Transverse colon (tissue), 4 donors: ENCODE results near the gene KRTAP4-6. TPM values are rescaled to one million over a fixed set of nuclear protein-coding genes. Genes with fewer than 3 reads are reported as not detected.
"Not testable (repeated sequence)": the region's sequence is repeated elsewhere in the genome, so short reads cannot be mapped to it uniquely, and the experiment has no call there.

Source experiments
- DNase-seq: peaks from one replicate; pipeline ENCODE4 v3.0.0-alpha.2; 2019
- H3K27ac ChIP-seq, 4 donors: fragments of 200-600 bp; sonication (generic); 2 replicates each; pipeline ENCODE4 v1.5.1; 2016 to 2018; ENCODE audit warnings: inconsistent platforms in 4 of 4
- H3K27me3 ChIP-seq: fragments of 200-600 bp; sonication (generic); 2 replicates; pipeline ENCODE4 v1.5.1; 2017; ENCODE audit warnings: inconsistent platforms
- H3K36me3 ChIP-seq, 4 donors: fragments of 200-600 bp; sonication (generic); 2 replicates each; pipeline ENCODE4 v1.5.1; 2017 to 2019; ENCODE audit warnings: inconsistent platforms in 4 of 4
- H3K4me1 ChIP-seq, 4 donors: fragments of 200-600 bp; sonication (generic); 2 replicates each; pipeline ENCODE4 v1.5.1; 2017 to 2020; ENCODE audit warnings: inconsistent platforms in 4 of 4
- H3K4me3 ChIP-seq, 4 donors: fragments of 200-600 bp; sonication (generic); 1 replicate in 1 of 4; 2 replicates in 3 of 4; pipeline versions ENCODE4 v1.5.1 to v1.6.1; 2017 to 2019; ENCODE audit warnings: inconsistent platforms in 4 of 4
- H3K9me3 ChIP-seq, 2 donors: fragments of 200-600 bp; sonication (generic); 2 replicates each; pipeline ENCODE4 v1.5.1; 2017 to 2019; ENCODE audit warnings: inconsistent platforms in 2 of 2
- EP300 ChIP-seq: sonication (generic); formaldehyde crosslinking; IDR thresholded peaks from one replicate; pipeline ENCODE4 v1.6.1; 2017; ENCODE audit warnings: antibody characterized with exemption, low read depth
- POLR2A ChIP-seq: fragments of 450-650 bp; IDR thresholded peaks from one replicate; pipeline ENCODE4 v1.6.1; 2016; ENCODE audit warnings: antibody characterized with exemption, mild to moderate bottlenecking, moderate library complexity
- POLR2AphosphoS5 ChIP-seq, 3 donors: sonication (generic); formaldehyde crosslinking; IDR thresholded peaks; one replicate each; pipeline ENCODE4 v1.6.1; 2016; ENCODE audit warnings: antibody characterized with exemption in 3 of 3
- WGBS, 2 donors: methylation state at CpG; one replicate each; pipeline ENCODE4 v1.1.5; 2018; ENCODE audit warnings: low coverage in 1 of 2; 5-methylcytosine and 5-hydroxymethylcytosine counted together
- in situ Hi-C, 4 donors: fragments of 200-750 bp; cut with MboI; loops; one replicate each; pipeline versions ENCODE4 v1.15.0 to v1.15.1; 2017; ENCODE audit warnings: low sequenced_read_pairs in 3 of 4, low pct_ligation_motif_present in 1 of 4, low pct_unique_long_range_greater_than_20kb in 1 of 4
- intact Hi-C: fragments of 100-400 bp; cut with DNase I; formaldehyde crosslinking; loops from one replicate; pipeline ENCODE4 v1.15.1; 2023; ENCODE audit warnings: low total_unique reads
- total RNA-seq, 4 donors: library from RNA; depleted of rRNA; stranded (reverse); fragments of >200 nt; gene quantifications; one replicate each; pipeline ENCODE4 v1.1.0, GENCODE V29; 2016
- TF ChIP-seq, protein P1 (sequence below), 5 experiments: fragments of 200-600 bp in 3 of 5; fragments of 450-650 bp in 2 of 5; sonication (generic) in 3 of 5; IDR thresholded peaks; 1 replicate in 2 of 5; 2 replicates in 3 of 5; pipeline ENCODE4 v1.5.1; 2016 to 2017; ENCODE audit warnings: antibody characterized with exemption in 5 of 5, inconsistent platforms in 3 of 5, mild to moderate bottlenecking in 2 of 5, moderate library complexity in 1 of 5

KRTAP4-6 gene
- total RNA-seq, 4 donors from 2014 or later: not detected

GRCh38 chr17:41163828-41164227, 23.5 kb upstream of the KRTAP4-6 start:
- Histone ChIP-seq H3K9me3 (no peaks in the 10 kb centered on the region), H3K27me3 (no peaks in the 10 kb centered on the region), H3K4me1 (no peaks in the 10 kb centered on the region), H3K36me3 (no peaks in the 10 kb centered on the region), H3K27ac (no peak overlapping the region), H3K4me3 (no peak overlapping the region)
- TF ChIP-seq POLR2AphosphoS5 (IDR thresholded peaks at IDR 0.05): no peak
- TF ChIP-seq EP300: no peak
- TF ChIP-seq, protein P1, sequence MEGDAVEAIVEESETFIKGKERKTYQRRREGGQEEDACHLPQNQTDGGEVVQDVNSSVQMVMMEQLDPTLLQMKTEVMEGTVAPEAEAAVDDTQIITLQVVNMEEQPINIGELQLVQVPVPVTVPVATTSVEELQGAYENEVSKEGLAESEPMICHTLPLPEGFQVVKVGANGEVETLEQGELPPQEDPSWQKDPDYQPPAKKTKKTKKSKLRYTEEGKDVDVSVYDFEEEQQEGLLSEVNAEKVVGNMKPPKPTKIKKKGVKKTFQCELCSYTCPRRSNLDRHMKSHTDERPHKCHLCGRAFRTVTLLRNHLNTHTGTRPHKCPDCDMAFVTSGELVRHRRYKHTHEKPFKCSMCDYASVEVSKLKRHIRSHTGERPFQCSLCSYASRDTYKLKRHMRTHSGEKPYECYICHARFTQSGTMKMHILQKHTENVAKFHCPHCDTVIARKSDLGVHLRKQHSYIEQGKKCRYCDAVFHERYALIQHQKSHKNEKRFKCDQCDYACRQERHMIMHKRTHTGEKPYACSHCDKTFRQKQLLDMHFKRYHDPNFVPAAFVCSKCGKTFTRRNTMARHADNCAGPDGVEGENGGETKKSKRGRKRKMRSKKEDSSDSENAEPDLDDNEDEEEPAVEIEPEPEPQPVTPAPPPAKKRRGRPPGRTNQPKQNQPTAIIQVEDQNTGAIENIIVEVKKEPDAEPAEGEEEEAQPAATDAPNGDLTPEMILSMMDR (IDR thresholded peaks at IDR 0.05): no peak
- no peak for TF ChIP-seq POLR2A
- 63 to 65% methylated on average over 4 to 7 of the region's 7 CpGs for WGBS, 2 donors
- intact Hi-C loops: no loop called here
- in situ Hi-C loops: no loop called here
- no peak for DNase-seq

GRCh38 chr17:41160648-41161047, 20.3 kb upstream of the KRTAP4-6 start, which contains the start of gene KRTAP4-4:
TSS of gene KRTAP4-4 (minus strand) at chr17:41160748. CDS start at chr17:41160691, 57 bp downstream.
- Histone ChIP-seq H3K4me1 (no peaks in the 10 kb centered on the region), H3K9me3 (no peaks in the 10 kb centered on the region), H3K36me3 (no peaks in the 10 kb centered on the region), H3K27me3 (peaks cover 14% of the 10 kb centered on the region), H3K4me3 (no peak within 1 kb of the TSS), H3K27ac (no peak within 1 kb of the TSS)
- no peak for DNase-seq
- 100% methylated on average over 1 of the region's 1 CpG; no CpG with 5 or more reads in 1 of the 2 donors for WGBS, 2 donors
- intact Hi-C loops (no loop called here), in situ Hi-C loops (no loop called here)
- TF ChIP-seq, protein P1 (IDR thresholded peaks at IDR 0.05): no peak
- TF ChIP-seq EP300 (no peak), POLR2A (no peak), POLR2AphosphoS5 (IDR thresholded peaks at IDR 0.05) (no peak)

- H3K36me3 ChIP-seq, in situ Hi-C loops, H3K9me3 ChIP-seq, H3K4me3 ChIP-seq, intact Hi-C loops, H3K4me1 ChIP-seq, H3K27ac ChIP-seq, DNase-seq: not testable (repeated sequence)
- peaks cover 18% of the 10 kb centered on the region for H3K27me3 ChIP-seq
- WGBS, 2 donors: 97% methylated on average over 3 of the region's 3 CpGs; no CpG with 5 or more reads in 1 of the 2 donors
Observed at GRCh38 chr17:41160190-41160589, 19.8 kb upstream of the KRTAP4-6 start.

- intact Hi-C loops (no loop called here), in situ Hi-C loops (no loop called here)
- Histone ChIP-seq H3K27ac (no peak overlapping the region), H3K27me3 (peaks cover 34% of the 10 kb centered on the region), H3K9me3 (no peaks in the 10 kb centered on the region), H3K36me3 (no peaks in the 10 kb centered on the region), H3K4me1 (no peaks in the 10 kb centered on the region), H3K4me3 (no peak overlapping the region)
- 17% methylated on average over 2 of the region's 2 CpGs; no CpG with 5 or more reads in 1 of the 2 donors for WGBS, 2 donors
- TF ChIP-seq POLR2AphosphoS5 (IDR thresholded peaks at IDR 0.05) (no peak), EP300 (no peak), POLR2A (no peak)
- TF ChIP-seq, protein P1 (IDR thresholded peaks at IDR 0.05): no peak
- DNase-seq: no peak
Observed at GRCh38 chr17:41153856-41154255, 13.5 kb upstream of the KRTAP4-6 start.

GRCh38 chr17:41151525-41151924, 11.2 kb upstream of the KRTAP4-6 start:
- in situ Hi-C loops (no loop called here), intact Hi-C loops (no loop called here)
- TF ChIP-seq POLR2AphosphoS5 (IDR thresholded peaks at IDR 0.05): no peak
- no peak for TF ChIP-seq POLR2A
- TF ChIP-seq, protein P1 (IDR thresholded peaks at IDR 0.05): no peak
- TF ChIP-seq EP300: no peak
- Histone ChIP-seq H3K36me3 (no peaks in the 10 kb centered on the region), H3K27me3 (peaks cover 25% of the 10 kb centered on the region), H3K4me3 (no peak overlapping the region), H3K27ac (no peak overlapping the region), H3K9me3 (no peaks in the 10 kb centered on the region), H3K4me1 (no peaks in the 10 kb centered on the region)
- DNase-seq: no peak
- WGBS, 2 donors: 73 to 77% methylated on average over 2 of the region's 2 CpGs
